Measurements from ENCODE around the gene DNAJC4.
A peak's percentile ranks its signal among the peaks of the same experiment; 100 is the strongest.

Gene DNAJC4

GRCh38 chr11:64230171-64230984, at the start of gene DNAJC4:
Gene DNAJC4, plus strand, starts transcription at chr11:64230548. Its CDS starts 307 bp downstream, at chr11:64230855.
- peak; percentile 94 for DNase-seq

- peak; percentile 24 for DNase-seq
These were observed 49.5 kb upstream of the DNAJC4 start for GRCh38 chr11:64180891-64181290.

GRCh38 chr11:64181506-64182411, 48.6 kb upstream of the DNAJC4 start:
- peak; percentile 93 for DNase-seq

- no peak for DNase-seq
These were observed 46.5 kb upstream of the DNAJC4 start for GRCh38 chr11:64183890-64184289.

GRCh38 chr11:64185175-64185692, 45.1 kb upstream of the DNAJC4 start:
- no peak for DNase-seq

- DNase-seq: peak; percentile 100
These were observed 44.5 kb upstream of the DNAJC4 start, which contains the start of gene STIP1 for GRCh38 chr11:64185693-64186491. Gene STIP1, plus strand, starts transcription at chr11:64186171. Its CDS starts 91 bp downstream, at chr11:64186262.

GRCh38 chr11:64186492-64187165, 43.7 kb upstream of the DNAJC4 start:
- DNase-seq: no peak

GRCh38 chr11:64192434-64192833, 37.9 kb upstream of the DNAJC4 start:
- DNase-seq: no peak

- no peak for DNase-seq
These were observed 33.7 kb upstream of the DNAJC4 start for GRCh38 chr11:64196626-64197025.

GRCh38 chr11:64198511-64198910, 31.8 kb upstream of the DNAJC4 start:
- DNase-seq: no peak

- DNase-seq: no peak
These were observed 28.8 kb upstream of the DNAJC4 start for GRCh38 chr11:64201543-64201942.

- no peak for DNase-seq
These were observed 27.4 kb upstream of the DNAJC4 start for GRCh38 chr11:64202992-64203391.

- DNase-seq: no peak
These were observed 26.8 kb upstream of the DNAJC4 start for GRCh38 chr11:64203421-64204079.

GRCh38 chr11:64204080-64204440, 26.3 kb upstream of the DNAJC4 start:
- no peak for DNase-seq

GRCh38 chr11:64204464-64204989, 25.8 kb upstream of the DNAJC4 start:
- peak; percentile 86 for DNase-seq

- DNase-seq: peak; percentile 37
These were observed 23.7 kb upstream of the DNAJC4 start, which contains the start of gene FERMT3 for GRCh38 chr11:64206457-64207255. Gene FERMT3, plus strand, starts transcription at chr11:64206721. Its CDS starts 644 bp downstream, at chr11:64207365.

- DNase-seq: peak; percentile 76
These were observed 22.9 kb upstream of the DNAJC4 start for GRCh38 chr11:64207256-64208085.

GRCh38 chr11:64208086-64208795, 22.1 kb upstream of the DNAJC4 start:
- no peak for DNase-seq

Data from right hindlimb (tissue), 1 donor.